ENCODE data around the gene CELA2B.
"Not testable (repeated sequence)": the region's sequence is repeated elsewhere in the genome, so short reads cannot be mapped to it uniquely, and the experiment has no call there.

Gene CELA2B

GRCh38 chr1:15445390-15446122, 30.3 kb upstream of the CELA2B start:
- DNase-seq (ENCODE audit: low spot score): no peak

GRCh38 chr1:15446212-15446611, 29.7 kb upstream of the CELA2B start:
- no peak for DNase-seq (ENCODE audit: low spot score)

- DNase-seq (ENCODE audit: low spot score): no peak
These were observed 26.9 kb upstream of the CELA2B start for GRCh38 chr1:15448877-15449462.

- no peak for DNase-seq (ENCODE audit: low spot score)
These were observed 26.3 kb upstream of the CELA2B start for GRCh38 chr1:15449567-15449966.

GRCh38 chr1:15451014-15451722, 24.7 kb upstream of the CELA2B start:
- no peak for DNase-seq (ENCODE audit: low spot score)

- no peak for DNase-seq (ENCODE audit: low spot score)
These were observed 23.7 kb upstream of the CELA2B start for GRCh38 chr1:15452216-15452615.

- DNase-seq (ENCODE audit: low spot score): no peak
These were observed 22.9 kb upstream of the CELA2B start for GRCh38 chr1:15452866-15453571.

GRCh38 chr1:15453734-15454133, 22.2 kb upstream of the CELA2B start:
- no peak for DNase-seq (ENCODE audit: low spot score)

- no peak for DNase-seq (ENCODE audit: low spot score)
These were observed 21.6 kb upstream of the CELA2B start for GRCh38 chr1:15454256-15454655.

GRCh38 chr1:15455522-15455921, 20.4 kb upstream of the CELA2B start:
- DNase-seq (ENCODE audit: low spot score): no peak

- no peak for DNase-seq (ENCODE audit: low spot score)
These were observed 19.5 kb upstream of the CELA2B start, which contains the start of gene CELA2A for GRCh38 chr1:15456313-15456954. Gene CELA2A (plus strand): TSS chr1:15456732. CDS start chr1:15456754, 22 bp downstream.

GRCh38 chr1:15457585-15457984, 18.3 kb upstream of the CELA2B start:
- no peak for DNase-seq (ENCODE audit: low spot score)

GRCh38 chr1:15458388-15458787, 17.5 kb upstream of the CELA2B start:
- DNase-seq (ENCODE audit: low spot score): not testable (repeated sequence)

GRCh38 chr1:15459771-15460707, 15.9 kb upstream of the CELA2B start:
- DNase-seq (ENCODE audit: low spot score): no peak

- no peak for DNase-seq (ENCODE audit: low spot score)
These were observed 15.2 kb upstream of the CELA2B start for GRCh38 chr1:15460708-15461095.

- DNase-seq (ENCODE audit: low spot score): not testable (repeated sequence)
These were observed 12.7 kb upstream of the CELA2B start for GRCh38 chr1:15463064-15463800.

GRCh38 chr1:15463926-15464322, 12.0 kb upstream of the CELA2B start:
- not testable (repeated sequence) for DNase-seq (ENCODE audit: low spot score)

GRCh38 chr1:15465674-15466073, 10.2 kb upstream of the CELA2B start:
- DNase-seq (ENCODE audit: low spot score): no peak

GRCh38 chr1:15466955-15467625, 8.8 kb upstream of the CELA2B start:
- DNase-seq (ENCODE audit: low spot score): not testable (repeated sequence)

GRCh38 chr1:15468145-15468544, 7.8 kb upstream of the CELA2B start:
- DNase-seq (ENCODE audit: low spot score): no peak

All from HuH-7.5 (cell line).